Nephron progenitor cell (in vitro differentiated cells): Measurements from ENCODE around the gene FTSJ1.

Experiments used
- DNase-seq: peaks from one replicate; pipeline ENCODE4 v3.0.0; 2021
- H3K27ac Mint-ChIP-seq: 2 replicates; pipeline ENCODE4 v1.8.0; 2021; ENCODE audit warnings: mild to moderate bottlenecking, moderate library complexity, mixed read lengths
- H3K27me3 Mint-ChIP-seq: 2 replicates; pipeline ENCODE4 v1.8.0; 2021; ENCODE audit warnings: mild to moderate bottlenecking, low read depth, mixed read lengths; ENCODE audit not compliant: poor library complexity
- H3K36me3 Mint-ChIP-seq: 2 replicates; pipeline ENCODE4 v1.8.0; 2021; ENCODE audit warnings: low read depth, mixed read lengths
- H3K4me1 Mint-ChIP-seq: 2 replicates; pipeline ENCODE4 v1.8.0; 2021; ENCODE audit warnings: mixed read lengths
- H3K4me3 Mint-ChIP-seq: 2 replicates; pipeline ENCODE4 v1.8.0; 2021; ENCODE audit warnings: mild to moderate bottlenecking, moderate library complexity, mixed read lengths
- H3K9me3 Mint-ChIP-seq: 2 replicates; pipeline ENCODE4 v1.8.0; 2021; ENCODE audit warnings: mild to moderate bottlenecking, moderate library complexity, mixed read lengths
- CTCF ChIP-seq: fragments of 200-600 bp; sonication (generic); IDR thresholded peaks from 2 replicates; pipeline ENCODE4 v1.5.0; 2021; ENCODE audit warnings: antibody characterized with exemption

Gene FTSJ1

GRCh38 chrX:48461830-48462229 lies 14.2 kb upstream of the FTSJ1 start:
- Mint-ChIP-seq H3K4me3 (no peak overlapping the region), H3K27me3 (peaks cover 13% of the 10 kb centered on the region), H3K9me3 (peaks cover 65% of the 10 kb centered on the region), H3K27ac (no peak overlapping the region), H3K4me1 (peaks cover 9% of the 10 kb centered on the region), H3K36me3 (peaks cover 5% of the 10 kb centered on the region)
- no peak for DNase-seq
- TF ChIP-seq CTCF: no peak

GRCh38 chrX:48465336-48465933 lies 10.6 kb upstream of the FTSJ1 start:
- Mint-ChIP-seq H3K36me3 (no peaks in the 10 kb centered on the region), H3K4me1 (peaks cover 38% of the 10 kb centered on the region), H3K27ac (no peak overlapping the region), H3K9me3 (peaks cover 67% of the 10 kb centered on the region), H3K27me3 (peaks cover 34% of the 10 kb centered on the region), H3K4me3 (no peak overlapping the region)
- DNase-seq: no peak
- TF ChIP-seq CTCF: no peak

DNA sequence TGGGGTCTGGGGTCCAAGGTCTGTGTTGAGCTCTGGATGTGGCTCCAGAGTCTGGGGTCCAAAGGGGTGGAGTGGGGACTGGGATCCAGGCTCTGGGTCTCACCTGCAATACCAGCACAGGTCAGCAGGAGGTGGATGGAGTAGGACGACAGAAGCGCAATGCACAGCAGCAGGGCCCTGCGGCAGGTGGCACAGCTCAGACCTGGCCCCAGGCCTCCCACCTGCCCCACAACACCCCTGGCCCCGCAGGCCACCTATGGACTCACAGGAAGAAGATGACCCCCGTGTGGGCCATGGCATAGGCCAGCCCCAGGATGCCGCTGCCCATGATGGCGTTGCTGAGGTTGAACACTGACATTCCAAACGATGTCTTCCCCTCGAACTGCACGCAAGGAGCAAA lies 9.3 kb upstream of the FTSJ1 start:
- Mint-ChIP-seq H3K36me3 (no peaks in the 10 kb centered on the region), H3K4me1 (peaks cover 38% of the 10 kb centered on the region), H3K27ac (no peak overlapping the region), H3K27me3 (peaks cover 38% of the 10 kb centered on the region), H3K4me3 (peak overlapping the region; percentile 52), H3K9me3 (peaks cover 73% of the 10 kb centered on the region)
- TF ChIP-seq CTCF: no peak
- DNase-seq: peak; percentile 20

DNA sequence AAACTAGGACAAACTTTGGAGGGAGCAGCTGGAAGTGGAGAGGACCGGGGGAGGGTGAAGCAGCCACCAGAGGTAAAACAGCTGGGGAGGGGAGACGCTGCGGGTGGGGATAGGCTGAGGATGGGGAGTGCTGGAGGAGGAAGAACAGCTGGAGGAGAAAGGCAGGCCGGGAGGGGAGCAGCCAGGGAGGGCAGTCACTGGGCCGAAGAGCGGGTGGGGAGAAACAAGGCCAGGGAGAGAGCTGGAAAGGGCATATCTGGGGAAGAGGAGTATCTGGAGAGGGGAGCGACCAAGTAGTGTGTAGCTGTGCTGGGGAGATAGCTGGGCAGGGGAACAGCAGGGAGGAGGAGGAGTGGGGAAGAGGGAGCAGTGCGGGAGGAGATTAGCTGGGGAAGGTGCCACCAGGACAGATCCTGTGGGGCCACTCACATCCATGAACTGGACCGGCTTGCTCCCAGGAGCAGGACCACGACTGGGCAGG lies 8.7 kb upstream of the FTSJ1 start:
- H3K36me3 Mint-ChIP-seq: no peaks in the 10 kb centered on the region
- TF ChIP-seq CTCF: no peak
- no peak overlapping the region for H3K27ac Mint-ChIP-seq
- H3K4me1 Mint-ChIP-seq: peaks cover 38% of the 10 kb centered on the region
- no peak for DNase-seq
- H3K27me3 Mint-ChIP-seq: peaks cover 38% of the 10 kb centered on the region
- peaks cover 67% of the 10 kb centered on the region for H3K9me3 Mint-ChIP-seq
- H3K4me3 Mint-ChIP-seq: peak overlapping the region; percentile 52

DNA sequence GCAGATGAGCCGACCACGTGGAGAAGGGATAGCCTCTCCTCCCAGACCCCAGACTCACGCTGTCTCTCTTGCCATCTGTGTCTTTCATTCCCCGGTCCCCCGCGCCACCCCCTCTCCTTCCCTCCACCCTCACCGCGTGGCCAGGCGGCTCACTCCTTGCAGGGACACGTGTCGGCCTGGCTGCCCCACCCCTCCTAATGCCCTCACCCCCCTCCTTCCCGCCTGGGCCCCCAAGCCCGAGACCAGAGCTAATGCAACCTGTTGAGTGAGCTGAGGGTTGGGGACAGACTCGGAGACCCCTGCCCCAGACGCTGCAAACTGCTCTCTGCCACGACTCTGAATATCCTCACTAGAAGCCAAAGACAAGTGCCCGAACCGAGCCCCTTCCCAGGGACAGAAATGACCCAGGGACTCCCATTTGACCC lies 7.7 kb upstream of the FTSJ1 start:
- peak overlapping the region; percentile 76 for H3K4me3 Mint-ChIP-seq
- no peaks in the 10 kb centered on the region for H3K36me3 Mint-ChIP-seq
- H3K27me3 Mint-ChIP-seq: peaks cover 40% of the 10 kb centered on the region
- DNase-seq: peak; percentile 14
- no peak overlapping the region for H3K27ac Mint-ChIP-seq
- peaks cover 45% of the 10 kb centered on the region for H3K4me1 Mint-ChIP-seq
- no peak for TF ChIP-seq CTCF
- H3K9me3 Mint-ChIP-seq: peaks cover 63% of the 10 kb centered on the region
